Testis (tissue), 2 donors: ENCODE data around the gene SSNA1.

ENCODE experiments used
- POLR2A ChIP-seq: fragments of 450-650 bp; IDR thresholded peaks from one replicate; pipeline ENCODE4 v1.6.1; 2017; ENCODE audit warnings: antibody characterized with exemption, mild to moderate bottlenecking, moderate library complexity
- TF ChIP-seq, protein P1 (sequence below), 3 experiments: fragments of 450-650 bp in 2 of 3; fragments of 200-600 bp in 1 of 3; sonication (generic) in 1 of 3; IDR thresholded peaks; one replicate each; pipeline ENCODE4 v1.5.1; 2016 to 2019; ENCODE audit warnings: antibody characterized with exemption in 3 of 3, mild to moderate bottlenecking in 2 of 3, moderate library complexity in 1 of 3

DNA sequence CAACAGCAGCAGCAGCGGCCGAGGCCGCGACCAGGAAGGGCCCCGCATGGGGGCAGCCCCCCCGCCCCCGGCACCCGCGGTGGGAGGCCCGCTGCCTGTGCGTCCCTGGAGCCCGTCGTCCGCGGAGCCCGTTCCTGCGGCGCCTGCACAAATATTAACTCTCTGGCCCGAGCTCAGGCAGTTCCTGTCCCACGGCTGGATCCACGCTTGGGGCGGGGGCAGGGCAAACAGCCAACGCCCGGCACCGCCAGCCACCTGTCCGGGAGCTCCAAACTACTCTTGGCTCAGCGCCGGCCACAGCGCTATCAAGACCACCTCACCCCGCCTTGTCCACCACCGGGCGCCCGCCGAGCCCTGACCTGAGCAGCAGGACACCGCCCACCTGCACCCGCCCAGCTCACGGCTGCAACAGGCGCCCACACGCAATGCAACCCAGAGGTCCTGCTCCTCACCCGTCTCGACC, 18.5 kb upstream of the SSNA1 start, which contains the start of gene LRRC26:
- TF ChIP-seq, protein P1, sequence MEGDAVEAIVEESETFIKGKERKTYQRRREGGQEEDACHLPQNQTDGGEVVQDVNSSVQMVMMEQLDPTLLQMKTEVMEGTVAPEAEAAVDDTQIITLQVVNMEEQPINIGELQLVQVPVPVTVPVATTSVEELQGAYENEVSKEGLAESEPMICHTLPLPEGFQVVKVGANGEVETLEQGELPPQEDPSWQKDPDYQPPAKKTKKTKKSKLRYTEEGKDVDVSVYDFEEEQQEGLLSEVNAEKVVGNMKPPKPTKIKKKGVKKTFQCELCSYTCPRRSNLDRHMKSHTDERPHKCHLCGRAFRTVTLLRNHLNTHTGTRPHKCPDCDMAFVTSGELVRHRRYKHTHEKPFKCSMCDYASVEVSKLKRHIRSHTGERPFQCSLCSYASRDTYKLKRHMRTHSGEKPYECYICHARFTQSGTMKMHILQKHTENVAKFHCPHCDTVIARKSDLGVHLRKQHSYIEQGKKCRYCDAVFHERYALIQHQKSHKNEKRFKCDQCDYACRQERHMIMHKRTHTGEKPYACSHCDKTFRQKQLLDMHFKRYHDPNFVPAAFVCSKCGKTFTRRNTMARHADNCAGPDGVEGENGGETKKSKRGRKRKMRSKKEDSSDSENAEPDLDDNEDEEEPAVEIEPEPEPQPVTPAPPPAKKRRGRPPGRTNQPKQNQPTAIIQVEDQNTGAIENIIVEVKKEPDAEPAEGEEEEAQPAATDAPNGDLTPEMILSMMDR (IDR thresholded peaks at IDR 0.05): no peak
- no peak for TF ChIP-seq POLR2A
